HG02588 (cell line): ENCODE measurements around the gene SEZ6.
A peak's percentile ranks its signal among the peaks of the same experiment; 100 is the strongest.

Experiments used
- ATAC-seq: cut with Tn5 transposase; IDR thresholded peaks from one replicate; pipeline ENCODE4 v1.9.1; 2021; ENCODE audit warnings: mild to moderate bottlenecking, moderate library complexity; ENCODE audit not compliant: unreplicated experiment

SEZ6 gene

DNA sequence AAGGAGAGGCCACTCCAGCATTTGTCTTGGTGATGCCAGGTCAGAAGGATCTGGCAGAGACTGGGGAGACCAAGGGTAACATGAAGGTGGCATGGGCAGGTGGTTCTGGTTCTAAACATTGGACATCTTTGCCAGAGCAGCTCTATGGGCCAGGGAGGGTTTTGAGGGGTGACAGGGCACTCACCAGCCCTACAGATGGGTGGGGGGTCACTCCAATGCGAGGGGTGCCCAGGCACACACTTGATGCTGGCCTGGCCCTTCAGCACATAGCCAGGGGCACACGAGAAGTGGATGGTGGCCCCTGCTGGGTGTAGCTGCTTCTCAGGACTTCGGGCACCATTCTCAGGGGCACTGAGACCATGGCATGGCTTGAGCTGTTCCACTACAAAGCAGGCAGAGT is 49.0 kb downstream of the SEZ6 start:
- no peak for ATAC-seq

DNA sequence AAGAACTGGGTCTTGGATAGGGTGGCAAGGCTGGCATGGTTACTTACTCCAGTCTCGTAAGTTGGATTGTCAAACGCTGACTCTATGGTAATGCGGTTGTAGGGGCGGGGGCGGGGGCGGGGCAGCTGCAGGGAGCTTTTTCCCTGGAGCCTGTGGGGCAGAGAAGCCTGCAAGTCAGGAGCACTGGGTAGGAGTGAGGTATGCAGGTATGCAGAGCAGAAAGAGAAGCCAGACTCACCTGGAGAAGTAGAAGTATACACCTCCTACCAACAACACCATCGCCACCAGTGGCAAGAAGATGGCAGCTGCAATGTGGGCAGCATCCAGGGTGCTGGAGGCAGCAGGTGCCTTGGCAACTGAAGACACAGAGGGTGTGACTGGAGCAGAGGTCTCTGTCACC is 49.7 kb downstream of the SEZ6 start:
- no peak for ATAC-seq

DNA sequence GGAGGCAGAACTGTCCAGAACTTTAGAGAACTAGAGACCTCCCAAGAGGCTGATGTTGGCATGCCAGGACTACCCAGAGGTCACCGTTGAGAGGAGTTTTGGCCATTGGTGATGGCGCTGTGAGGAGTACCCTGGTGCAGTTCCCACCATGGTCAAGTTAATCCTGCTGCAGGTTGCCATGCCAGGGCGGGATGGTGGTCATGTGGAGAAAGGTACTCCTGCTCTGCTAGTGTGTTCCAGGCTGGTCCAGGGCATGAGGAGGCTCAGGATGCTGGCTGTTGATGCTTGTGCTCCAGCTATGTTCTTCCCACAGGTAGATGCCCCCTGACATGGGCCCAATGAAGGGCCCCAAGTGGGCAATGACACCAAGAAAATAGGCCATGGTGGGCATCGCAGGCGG is 50.4 kb downstream of the SEZ6 start:
- no peak for ATAC-seq

DNA sequence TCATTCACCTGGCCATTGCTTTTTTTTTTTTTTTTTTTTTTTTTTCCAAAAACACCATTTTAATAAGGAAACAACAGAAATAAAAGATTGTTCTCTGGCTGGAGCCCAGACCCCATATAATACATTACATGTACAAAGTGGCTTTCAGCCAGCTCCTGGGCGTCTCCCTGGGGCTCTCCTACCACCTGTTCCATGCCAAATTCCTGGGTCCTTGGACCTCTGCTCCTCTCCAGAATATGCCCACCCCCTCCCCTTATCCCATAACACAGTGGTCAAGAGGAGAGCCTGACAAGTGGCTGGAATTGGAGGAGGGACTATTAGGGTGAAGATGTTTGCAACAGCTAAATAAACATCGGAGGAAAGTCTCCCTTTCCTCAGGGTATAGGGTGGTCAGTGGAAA is 50.9 kb downstream of the SEZ6 start:
- ATAC-seq: no peak

DNA sequence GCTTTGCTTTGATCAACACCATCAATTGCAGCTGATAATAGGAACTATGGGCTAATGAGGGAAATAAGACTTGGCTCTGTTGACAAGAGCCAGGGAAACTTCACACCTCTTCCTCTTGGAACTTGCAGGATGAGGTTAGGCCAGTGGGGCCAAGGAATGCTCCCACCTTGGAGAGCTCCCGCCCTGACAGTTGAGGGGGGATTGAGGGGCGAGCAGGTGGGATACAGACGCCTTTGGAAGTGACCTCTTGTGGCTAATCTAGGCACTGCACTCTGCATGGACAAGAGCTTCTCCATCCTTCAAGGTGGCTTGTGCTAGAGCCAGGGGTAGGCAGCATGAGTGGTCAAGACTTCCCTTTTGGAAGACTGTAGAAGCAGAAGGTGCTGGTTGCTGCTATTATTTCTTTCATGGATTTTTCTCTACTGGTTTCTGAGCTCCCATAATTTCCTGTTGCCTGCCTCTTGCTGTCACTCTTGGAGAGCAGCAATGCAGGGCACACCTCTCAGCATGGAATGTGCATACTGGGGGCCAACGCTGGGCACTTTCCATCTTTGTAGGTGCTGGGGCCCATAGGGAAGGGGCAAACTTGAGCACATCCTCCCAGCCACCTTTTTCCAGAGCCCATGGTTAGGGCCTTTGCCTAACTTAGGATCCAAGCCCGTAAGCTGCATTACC is 52.3 kb downstream of the SEZ6 start:
- ATAC-seq: no peak

DNA sequence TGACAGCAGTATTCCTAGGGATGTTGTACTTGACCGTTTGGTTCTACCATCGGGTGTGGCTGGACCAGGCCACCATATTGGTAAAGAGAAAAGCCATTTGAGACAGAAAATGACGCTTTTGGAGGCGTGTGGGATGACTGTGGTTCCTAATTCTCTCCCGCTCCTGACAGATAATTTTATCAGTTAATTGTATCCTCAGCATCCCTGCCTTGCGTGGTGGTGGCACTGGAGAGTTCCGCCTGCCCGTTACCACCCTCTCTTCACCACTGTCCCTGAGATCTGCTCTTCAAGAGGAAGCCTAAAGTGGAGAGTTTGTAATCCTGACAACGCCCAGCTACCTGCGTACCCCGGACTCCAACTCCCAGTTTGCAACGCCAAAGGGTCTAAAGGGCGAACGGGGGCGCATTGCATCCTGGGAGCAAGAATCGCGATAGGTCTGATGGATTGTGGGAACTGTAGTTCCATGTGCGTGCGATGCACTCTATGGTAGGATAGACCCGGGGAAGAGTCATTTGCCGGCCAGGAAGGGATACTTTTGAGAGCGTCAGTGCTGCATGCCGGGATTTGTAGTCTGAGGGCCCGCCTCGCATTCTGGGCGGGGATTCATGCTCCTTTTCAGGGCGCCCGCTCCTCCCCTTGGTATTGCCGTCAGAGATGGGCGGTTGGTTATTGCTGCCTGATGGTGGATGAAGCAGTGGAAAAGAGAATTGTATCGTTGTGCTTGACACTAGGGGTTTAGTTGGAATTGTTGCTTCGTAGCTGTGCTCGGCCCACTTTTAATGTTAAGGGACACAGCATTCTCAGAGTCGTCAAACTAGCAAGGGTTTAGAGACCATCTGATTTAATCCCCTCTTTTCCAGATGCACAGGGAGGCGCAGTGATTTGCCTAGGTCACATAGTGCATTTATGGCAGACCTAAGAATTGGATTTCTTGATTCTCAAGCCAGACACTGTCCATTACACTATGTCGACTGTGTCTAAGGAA is 53.5 kb downstream of the SEZ6 start:
- ATAC-seq: peak; percentile 52

DNA sequence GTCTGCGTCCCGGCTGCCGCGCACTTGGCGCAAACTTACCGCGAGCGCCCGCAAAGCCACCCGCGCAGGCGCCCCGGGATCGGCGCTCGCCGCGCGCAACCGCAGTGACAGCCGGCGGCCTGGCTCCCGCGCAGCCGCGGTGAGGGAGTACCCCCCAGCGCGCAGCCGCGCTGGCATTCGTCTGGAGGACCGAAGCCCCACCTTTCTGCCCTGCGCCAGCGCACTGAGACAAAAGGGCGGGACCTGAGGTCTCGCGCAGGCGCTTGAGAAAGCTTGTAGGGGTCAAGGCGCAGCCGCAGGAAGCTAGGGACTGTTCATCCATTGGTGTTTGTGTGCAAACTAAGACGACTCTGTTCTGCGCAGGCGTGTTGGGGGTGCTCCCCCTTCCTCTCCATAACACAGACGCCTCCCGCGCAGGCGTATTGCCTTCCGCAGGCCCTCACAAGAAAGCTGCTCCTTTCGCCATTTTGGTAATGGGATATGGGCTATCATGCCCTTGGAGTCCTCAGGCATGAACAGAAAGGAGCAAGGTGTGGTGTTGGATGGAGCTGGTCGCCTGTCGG is 54.3 kb downstream of the SEZ6 start, which contains the start of gene PHF12:
Gene PHF12, minus strand, starts transcription at position 91 of the 563 bp plus-strand sequence. CDS start 558 bp downstream, outside the sequence.
- ATAC-seq: peak; percentile 63

DNA sequence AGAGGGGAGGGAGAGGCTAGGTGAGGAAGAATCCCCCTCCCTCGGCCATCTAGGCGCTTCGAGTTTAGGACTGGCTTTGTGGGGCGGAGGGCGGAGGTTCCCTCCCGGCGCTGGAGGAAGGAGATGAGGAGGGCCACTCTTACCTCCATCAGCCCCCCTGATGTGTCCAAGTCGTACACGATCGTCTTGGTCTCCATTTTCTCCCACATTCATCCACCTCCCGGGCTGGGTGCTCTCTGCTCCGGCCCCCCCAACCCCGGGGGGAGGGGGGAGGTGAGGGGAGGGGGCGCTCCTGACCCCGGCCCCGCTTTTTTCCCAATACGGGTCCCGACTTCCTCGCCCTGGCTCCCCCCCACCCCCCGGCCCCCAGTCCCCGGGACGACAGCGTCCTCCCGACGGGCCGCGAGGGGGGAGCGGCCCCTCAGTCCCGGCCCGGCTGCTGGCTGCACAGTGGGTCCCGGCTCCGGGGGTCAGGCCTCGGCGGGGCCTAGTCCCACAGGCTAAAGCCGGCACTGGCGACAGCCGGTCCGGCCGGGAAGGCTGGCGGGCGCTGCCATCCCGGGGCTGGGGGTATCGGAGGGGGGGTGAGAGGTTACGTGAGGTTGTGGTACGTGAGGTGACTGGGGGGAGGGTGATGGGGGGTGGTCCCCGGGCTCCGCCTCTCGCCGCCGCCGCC is 54.9 kb downstream of the SEZ6 start:
- ATAC-seq: no peak

DNA sequence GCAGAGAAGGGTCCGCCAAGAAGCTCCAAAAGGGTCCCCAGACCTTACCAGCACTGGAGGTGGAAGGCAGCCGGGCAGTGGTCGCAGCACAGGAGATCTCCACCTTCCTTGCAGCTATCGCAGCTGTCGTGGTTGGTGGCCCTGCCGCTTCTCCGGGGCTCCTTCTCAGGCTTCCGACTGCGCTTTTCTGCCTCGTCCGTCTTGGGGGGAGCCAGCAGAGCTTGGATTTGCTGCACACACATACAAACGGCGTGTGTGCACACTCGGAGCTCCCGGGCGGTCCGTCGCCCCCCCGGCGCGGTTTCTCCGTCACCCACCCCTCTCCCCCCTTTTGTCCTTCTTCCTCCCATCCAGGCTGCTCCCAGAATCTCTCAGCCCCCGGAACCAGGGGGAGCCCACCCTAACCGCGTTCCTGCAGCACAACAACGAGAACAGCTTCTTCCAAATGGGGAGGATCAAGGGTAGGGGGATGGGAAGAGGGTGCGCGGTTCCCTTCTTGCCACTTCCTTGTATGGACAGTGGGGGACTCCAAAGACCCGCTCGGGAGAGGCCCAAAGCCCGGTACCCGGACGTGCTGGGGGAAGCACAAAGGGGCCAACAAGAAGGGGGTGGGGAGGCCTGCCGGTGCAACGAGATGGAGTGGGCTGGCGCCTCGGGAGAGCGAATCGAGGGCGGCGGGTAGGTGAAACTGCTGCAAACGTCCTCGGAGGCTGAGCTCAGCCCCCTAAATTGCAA is 55.6 kb downstream of the SEZ6 start:
- ATAC-seq: no peak

DNA sequence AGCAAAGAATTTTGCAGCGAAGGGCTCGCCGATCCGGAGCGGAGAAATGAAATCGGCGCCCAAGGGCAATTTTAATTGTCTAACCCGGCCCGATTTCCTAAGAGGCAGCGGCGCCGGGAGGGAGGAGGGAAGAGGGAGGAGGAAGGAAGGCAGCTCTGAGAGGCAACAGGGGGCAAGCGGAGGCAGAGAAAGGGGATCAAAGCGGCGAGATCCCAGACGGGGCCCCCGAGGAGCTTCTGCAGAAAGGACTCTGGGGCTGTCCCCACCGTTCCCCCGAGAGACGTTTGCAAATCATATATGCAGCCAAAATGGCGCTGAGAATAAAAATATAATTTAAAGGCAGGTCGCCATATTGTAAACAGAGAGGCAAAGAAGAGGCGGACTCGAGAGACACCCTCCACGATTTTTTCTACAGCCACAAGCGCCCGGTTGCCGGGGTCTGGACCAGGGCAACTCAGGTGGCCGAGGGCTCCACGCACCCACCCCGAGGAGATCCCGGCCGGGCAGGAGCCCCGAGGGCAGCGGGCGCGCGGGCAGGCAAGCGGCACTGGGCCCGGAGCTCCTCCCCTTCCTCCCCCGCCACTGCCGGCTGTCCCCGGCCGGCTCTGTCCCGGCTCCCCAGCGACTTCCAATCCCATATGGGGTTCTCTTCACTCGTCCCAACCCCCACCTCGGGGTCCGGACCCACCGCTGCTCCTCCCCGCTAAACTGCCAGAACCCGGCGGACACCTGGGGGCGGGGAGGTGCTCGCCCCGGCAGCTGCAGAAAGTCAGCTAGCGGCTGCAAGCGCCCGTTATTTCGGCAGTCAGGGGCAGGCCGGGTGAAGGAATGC is 56.4 kb downstream of the SEZ6 start:
- no peak for ATAC-seq

DNA sequence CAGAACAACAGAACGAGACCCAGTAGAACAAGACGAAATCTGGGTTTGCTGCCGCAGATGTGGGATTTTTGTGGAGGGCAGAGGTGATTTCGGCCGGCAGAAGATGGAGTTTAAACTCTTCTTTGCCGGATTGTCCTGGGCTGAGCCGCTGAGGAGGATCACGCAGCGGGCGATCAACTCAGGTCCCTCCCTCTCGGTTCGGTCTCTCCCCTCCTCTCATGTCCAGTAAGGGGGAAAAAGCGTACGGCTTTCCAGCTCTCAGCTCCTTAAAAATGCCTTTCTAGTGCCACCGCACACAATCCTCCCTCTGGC is 57.0 kb downstream of the SEZ6 start:
- no peak for ATAC-seq

DNA sequence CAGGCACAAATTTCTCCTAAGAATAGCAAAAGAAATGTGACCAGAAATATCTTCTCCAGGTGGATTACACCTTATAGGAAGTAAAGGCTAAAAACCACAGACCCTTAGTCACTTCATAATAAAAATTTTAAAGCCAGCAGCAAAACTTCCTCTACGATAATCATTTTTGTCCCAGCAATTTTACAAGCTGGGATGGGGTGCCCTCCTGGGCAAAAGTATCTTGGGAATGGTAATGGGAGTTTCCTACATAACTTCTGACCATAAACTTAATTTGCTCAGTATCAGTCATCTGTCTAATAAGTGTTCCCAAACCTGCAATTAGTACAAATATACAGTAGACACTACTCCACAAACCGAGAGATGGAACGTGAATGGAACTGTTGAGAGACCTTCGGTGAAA is 57.5 kb downstream of the SEZ6 start:
- ATAC-seq: no peak

DNA sequence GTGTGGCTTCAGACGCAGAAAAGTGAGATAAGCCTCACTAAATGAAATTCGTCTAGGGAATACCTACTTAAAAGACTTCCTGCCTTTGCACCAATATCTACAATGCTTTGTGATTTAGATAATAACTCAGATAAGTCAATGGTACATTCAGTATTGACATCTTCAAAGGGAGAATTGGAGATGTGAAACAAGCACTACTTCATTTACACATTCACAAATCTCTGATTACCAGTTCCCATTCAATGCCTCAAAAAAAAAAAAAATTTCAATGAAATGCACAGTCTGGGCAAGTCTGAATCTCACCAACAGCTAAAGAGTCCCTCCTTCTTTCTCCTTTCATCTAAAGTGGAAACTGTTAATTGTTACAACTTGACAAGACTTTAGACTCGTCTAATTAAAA is 58.2 kb downstream of the SEZ6 start:
- no peak for ATAC-seq

DNA sequence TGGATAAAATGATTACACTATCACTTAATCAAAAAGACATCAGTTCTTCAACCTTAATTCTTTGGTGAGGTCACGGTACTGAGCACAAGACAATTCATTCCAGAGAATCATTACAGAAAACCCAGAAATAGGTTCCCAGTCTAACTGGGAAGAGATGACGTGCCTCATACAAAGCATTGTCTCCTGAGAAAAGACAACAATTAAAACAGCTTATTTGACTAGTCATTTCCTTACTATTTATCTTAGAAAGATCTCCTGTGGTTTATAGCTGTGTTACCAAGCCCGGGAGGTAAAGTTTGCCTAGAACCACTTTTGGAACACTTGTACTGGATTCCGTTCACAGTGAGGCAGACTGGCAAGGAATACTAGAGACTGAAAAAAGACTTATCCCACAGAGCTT is 59.6 kb downstream of the SEZ6 start:
- ATAC-seq: no peak

DNA sequence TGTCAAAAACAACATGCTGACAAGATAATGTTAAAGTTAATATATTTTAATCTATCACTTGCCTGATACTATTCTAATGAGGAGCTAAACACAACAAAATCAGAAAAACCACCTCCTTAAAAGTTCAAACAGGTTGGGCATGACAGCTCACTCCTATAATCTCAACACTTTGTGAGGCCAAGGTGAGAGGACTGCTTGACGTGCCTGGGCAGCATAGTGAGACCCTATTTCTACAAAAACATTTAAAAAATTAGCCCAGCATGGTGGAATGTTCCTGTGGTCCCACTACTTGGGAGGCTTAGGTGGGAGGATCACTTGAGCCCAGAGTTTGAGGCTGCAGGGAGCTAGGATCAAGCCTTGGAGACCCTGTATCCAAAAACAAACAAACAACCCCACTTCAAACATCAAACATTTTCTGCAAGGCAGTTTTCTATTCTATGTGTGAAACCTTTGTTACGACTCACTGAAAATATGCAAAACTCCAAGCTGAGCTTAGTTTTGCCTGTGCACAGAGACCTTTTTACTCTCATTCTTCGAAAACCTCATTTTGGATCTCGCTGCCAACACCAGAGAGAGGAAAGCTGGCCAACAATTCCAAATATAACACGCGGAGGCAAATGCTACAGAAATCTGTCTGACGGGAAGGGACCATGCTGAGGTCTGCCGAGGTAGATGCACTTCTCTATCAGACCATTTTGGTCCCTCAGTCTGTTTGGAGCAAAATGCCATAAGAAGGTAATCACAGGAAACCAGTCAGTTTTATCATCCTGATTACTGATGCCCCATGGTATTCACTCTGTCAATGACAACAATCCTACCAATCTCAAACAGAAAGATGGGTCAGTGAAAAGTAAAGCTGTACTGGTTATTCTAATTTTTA is 60.7 kb downstream of the SEZ6 start:
- ATAC-seq: no peak

DNA sequence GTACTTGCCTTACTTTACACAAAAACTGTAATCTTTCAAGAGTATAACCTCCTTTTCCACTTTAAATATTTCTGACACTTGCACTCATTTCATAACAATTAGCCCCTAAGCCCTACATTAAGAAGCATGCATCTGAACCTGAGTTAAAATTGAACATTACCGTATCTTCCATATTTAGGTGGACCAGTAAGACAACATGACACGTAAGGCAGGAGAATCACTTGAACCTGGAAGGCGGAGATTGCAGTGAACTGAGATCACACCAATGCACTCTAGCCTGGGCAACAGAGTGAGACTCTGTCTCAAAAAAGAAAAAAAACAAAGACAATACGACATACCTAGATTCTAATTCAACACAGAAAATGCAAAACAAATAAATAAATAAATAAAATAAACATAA is 61.5 kb downstream of the SEZ6 start:
- ATAC-seq: no peak

DNA sequence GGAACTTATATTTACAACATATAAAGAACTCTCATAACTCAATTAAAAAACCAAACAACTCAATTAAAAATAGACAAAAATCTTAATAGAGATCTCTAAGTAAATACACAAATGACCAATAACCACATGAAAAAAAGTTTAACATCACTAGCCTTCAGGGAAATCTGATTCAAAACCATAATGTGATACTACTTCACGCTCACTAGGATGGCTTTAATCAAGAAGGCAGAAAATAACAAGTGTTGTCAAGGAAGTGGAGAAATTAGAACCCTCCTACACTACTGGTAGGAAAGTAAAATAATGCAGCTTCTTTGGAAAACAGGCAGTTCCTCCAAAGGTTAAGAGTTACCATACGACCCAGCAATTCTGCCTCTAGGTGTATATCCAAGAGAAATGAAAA is 62.9 kb downstream of the SEZ6 start:
- no peak for ATAC-seq

DNA sequence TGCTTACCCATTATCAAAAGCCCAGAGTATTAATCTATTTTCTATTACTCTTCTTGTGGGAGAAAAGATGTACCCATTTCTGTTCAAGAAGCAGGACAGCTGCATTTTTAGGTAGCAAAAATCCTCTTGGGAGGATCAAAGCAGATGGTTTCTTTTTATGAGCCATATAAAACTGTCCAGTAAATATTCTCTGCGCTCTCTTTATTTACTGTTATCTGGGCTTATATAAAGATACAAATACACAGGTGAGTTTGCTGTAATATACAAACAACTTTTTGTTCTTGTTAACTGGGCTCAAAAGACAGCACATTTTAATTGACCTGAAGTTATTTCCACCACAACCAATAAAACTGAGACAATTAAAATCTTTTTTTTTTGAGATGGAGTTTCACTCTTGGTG is 64.6 kb downstream of the SEZ6 start:
- no peak for ATAC-seq

DNA sequence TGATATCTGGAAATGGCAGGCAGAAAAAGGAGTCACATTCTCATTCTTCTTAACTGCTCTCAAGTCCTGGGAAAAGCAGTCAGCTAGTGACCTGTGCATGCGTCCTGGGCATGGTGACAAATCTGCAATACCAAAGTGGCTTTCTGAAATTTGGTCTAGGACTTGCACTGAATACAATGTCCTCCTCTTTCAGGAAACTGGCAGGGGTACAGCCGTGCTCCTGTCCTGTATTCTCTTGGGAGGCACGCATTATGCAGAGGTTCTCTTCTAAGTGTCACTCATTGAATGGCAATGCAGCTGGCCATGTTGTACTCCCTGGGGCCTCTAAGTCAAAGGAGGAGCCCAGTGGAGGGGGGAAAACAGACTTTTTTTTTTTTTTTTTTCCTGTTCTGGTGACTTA is 65.2 kb downstream of the SEZ6 start:
- no peak for ATAC-seq
